ENCODE results near the gene CSGALNACT2. TPM values are rescaled to one million over a fixed set of nuclear protein-coding genes. Genes with fewer than 3 reads are reported as not detected.
A peak's percentile ranks its signal among the peaks of the same experiment; 100 is the strongest.

Gene CSGALNACT2
- total and polyA plus RNA-seq, 10 of the 15 experiments (the other 5 are each of a cell fraction or from before 2014, with no cell fraction given) = 2.5 to 12.6 (median 8.7) TPM

DNA sequence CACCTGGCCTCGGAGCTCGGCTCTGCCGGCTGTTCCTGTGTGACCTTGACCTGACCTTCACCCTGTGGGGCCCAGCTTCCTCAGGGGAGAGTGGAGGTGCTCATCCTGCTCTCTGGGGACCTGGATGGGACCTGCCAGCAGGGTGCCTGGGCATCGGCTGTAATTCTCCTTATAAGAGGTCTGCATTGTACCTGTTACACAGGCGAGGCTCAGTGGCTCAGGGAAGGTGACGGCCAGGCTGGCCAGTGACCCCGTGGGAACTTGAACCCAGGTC, 32.4 kb upstream of the CSGALNACT2 start:
- 31% methylated on average over 7 of the region's 7 CpGs for WGBS (ENCODE audit: insufficient coverage, insufficient replicate concordance, low lambda C conversion rate, missing lambda C conversion rate)
- FAIRE-seq = no peak
- ATAC-seq = no peak
- Histone ChIP-seq H2AFZ (ENCODE audit: control insufficient read depth, low read depth, low read length) (no peak overlapping the region), H4K20me1 (ENCODE audit: control insufficient read depth, insufficient read depth) (no peaks in the 10 kb centered on the region; the same call in 1 of the 2 replicates), H3K9me3 (replicated peaks; ENCODE audit: control insufficient read depth, insufficient read depth, low read length) (no peaks in the 10 kb centered on the region), H3K4me2 (ENCODE audit: control insufficient read depth, insufficient read depth) (peak overlapping the region; percentile 93; the same call in 1 of the 2 replicates), H3K9ac (ENCODE audit: control insufficient read depth, insufficient read depth, low read length) (no peak overlapping the region), H3K79me2 (ENCODE audit: control insufficient read depth, insufficient read depth, low read length) (no peaks in the 10 kb centered on the region), H3K27ac (ENCODE audit: control insufficient read depth, insufficient read depth) (no peak overlapping the region), H3K36me3 (ENCODE audit: control insufficient read depth in 2 of 2, insufficient read depth in 2 of 2, low read length in 1 of 2) (no peaks in the 10 kb centered on the region), H3K27me3 (replicated peaks in 1 of 2; ENCODE audit: control insufficient read depth in 2 of 2, insufficient read depth in 2 of 2, low read length in 1 of 2) (peaks cover 4 to 5% of the 10 kb centered on the region in 2 experiments; a peak in 3 of 4 replicates), H3K4me3 (no peak overlapping the region), H3K4me1 (ENCODE audit: control insufficient read depth, insufficient read depth, low read length) (peaks cover 16% of the 10 kb centered on the region)
- intact Hi-C loops (cut with micrococcal nuclease; ENCODE audit: unreplicated experiment) (loop anchor here (2.0 to 10.0 kb wide), 2 partner anchors 239 to 311 kb away; no protein-coding TSS in a partner anchor), in situ Hi-C loops (cut with MboI) (loop anchor here (25.0 kb wide), 2 partner anchors 94 to 919 kb away; no protein-coding TSS in a partner anchor)
- ChIA-PET RAD21 (ENCODE audit: unreplicated experiment) (interaction anchor here (1.0 kb wide), 1 partner anchor 24 kb away, joined by 3 read pairs; no protein-coding TSS in a partner anchor), SMC1A (ENCODE audit: uncharacterized antibody, unreplicated experiment) (no interaction called here), CTCF (interaction anchor here (1.0 to 1.6 kb wide), 3 partner anchors 34 to 145 kb away, joined by 3 read pairs; no protein-coding TSS in a partner anchor), POLR2A (no interaction called here)
- TF ChIP-seq NR2F1 (conservative IDR thresholded peaks at IDR 0.05) (peak; percentile 65), ZNF217 (IDR thresholded peaks at IDR 0.05) (no peak)
- no peak for DNase-seq (ENCODE audit: low read depth, low spot score)
- no TSS peak for BruUV-seq (replicated peaks)

DNA sequence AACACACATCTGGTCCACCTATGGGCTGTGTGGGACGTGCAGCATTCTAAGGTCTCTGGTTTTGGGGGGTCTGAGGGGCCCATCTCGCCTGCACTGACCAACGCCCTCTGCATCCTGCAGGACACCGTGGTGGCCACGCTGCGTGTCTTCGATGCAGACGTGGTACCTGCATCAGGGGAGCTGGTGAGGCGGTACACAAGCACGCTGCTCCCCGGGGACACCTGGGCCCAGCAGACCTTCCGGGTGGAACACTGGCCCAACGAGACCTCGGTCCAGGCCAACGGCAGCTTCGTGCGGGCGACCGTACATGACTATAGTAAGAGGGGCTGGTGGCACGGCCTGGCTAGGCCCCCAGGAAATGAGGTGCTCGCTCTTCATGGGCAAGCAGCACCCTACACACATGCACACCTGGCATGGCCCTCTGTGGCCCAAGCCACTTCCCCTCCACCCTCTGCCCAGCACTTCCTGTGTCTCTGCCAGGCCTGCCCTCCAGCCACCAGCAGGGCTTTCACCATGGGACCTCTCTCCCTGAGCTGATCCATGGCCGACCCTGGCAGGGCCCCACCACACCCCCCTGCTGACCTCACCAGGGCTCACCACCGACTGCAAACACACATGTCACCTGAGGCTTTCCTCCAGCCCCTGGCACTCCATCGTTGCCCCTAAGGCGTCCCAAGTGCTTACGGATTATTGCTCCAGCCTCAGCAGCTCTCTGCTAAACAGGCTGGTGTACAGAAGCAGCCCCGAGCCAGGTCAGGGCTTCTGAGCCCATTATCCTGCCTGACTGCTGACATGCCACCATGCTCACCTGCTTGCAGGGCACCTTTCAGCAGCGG, 31.8 kb upstream of the CSGALNACT2 start:
- Histone ChIP-seq H3K9ac (ENCODE audit: control insufficient read depth, insufficient read depth, low read length) (no peak overlapping the region), H3K9me3 (replicated peaks; ENCODE audit: control insufficient read depth, insufficient read depth, low read length) (no peaks in the 10 kb centered on the region), H3K27ac (ENCODE audit: control insufficient read depth, insufficient read depth) (no peak overlapping the region), H3K27me3 (replicated peaks in 1 of 2; ENCODE audit: control insufficient read depth in 2 of 2, insufficient read depth in 2 of 2, low read length in 1 of 2) (peaks cover 4 to 5% of the 10 kb centered on the region in 2 experiments; a peak in 3 of 4 replicates), H3K4me3 (no peak overlapping the region), H3K4me2 (ENCODE audit: control insufficient read depth, insufficient read depth) (no peak overlapping the region), H3K4me1 (ENCODE audit: control insufficient read depth, insufficient read depth, low read length) (peaks cover 16% of the 10 kb centered on the region), H3K79me2 (ENCODE audit: control insufficient read depth, insufficient read depth, low read length) (no peaks in the 10 kb centered on the region), H4K20me1 (ENCODE audit: control insufficient read depth, insufficient read depth) (no peaks in the 10 kb centered on the region; the same call in 1 of the 2 replicates), H2AFZ (ENCODE audit: control insufficient read depth, low read depth, low read length) (no peak overlapping the region), H3K36me3 (ENCODE audit: control insufficient read depth in 2 of 2, insufficient read depth in 2 of 2, low read length in 1 of 2) (no peaks in the 10 kb centered on the region)
- 31% methylated on average over 28 of the region's 28 CpGs for WGBS (ENCODE audit: insufficient coverage, insufficient replicate concordance, low lambda C conversion rate, missing lambda C conversion rate)
- no TSS peak for BruUV-seq (replicated peaks)
- intact Hi-C loops (cut with micrococcal nuclease; ENCODE audit: unreplicated experiment) (loop anchor here (10.0 kb wide), 1 partner anchor 312 kb away; no protein-coding TSS in a partner anchor), in situ Hi-C loops (cut with MboI) (loop anchor here (25.0 kb wide), 2 partner anchors 94 to 919 kb away; no protein-coding TSS in a partner anchor)
- RAD21 ChIA-PET (ENCODE audit: unreplicated experiment) = interaction anchor here (1.0 kb wide), 1 partner anchor 23 kb away, joined by 3 read pairs; no protein-coding TSS in a partner anchor
- FAIRE-seq = no peak
- SMC1A ChIA-PET (ENCODE audit: uncharacterized antibody, unreplicated experiment) = no interaction called here
- ATAC-seq = no peak
- DNase-seq (ENCODE audit: low read depth, low spot score) = no peak
- POLR2A ChIA-PET = no interaction called here
- CTCF ChIA-PET = interaction anchor here (1.0 to 1.6 kb wide), 2 partner anchors 99 to 144 kb away, joined by 3 read pairs; no protein-coding TSS in a partner anchor
- TF ChIP-seq, protein P1, sequence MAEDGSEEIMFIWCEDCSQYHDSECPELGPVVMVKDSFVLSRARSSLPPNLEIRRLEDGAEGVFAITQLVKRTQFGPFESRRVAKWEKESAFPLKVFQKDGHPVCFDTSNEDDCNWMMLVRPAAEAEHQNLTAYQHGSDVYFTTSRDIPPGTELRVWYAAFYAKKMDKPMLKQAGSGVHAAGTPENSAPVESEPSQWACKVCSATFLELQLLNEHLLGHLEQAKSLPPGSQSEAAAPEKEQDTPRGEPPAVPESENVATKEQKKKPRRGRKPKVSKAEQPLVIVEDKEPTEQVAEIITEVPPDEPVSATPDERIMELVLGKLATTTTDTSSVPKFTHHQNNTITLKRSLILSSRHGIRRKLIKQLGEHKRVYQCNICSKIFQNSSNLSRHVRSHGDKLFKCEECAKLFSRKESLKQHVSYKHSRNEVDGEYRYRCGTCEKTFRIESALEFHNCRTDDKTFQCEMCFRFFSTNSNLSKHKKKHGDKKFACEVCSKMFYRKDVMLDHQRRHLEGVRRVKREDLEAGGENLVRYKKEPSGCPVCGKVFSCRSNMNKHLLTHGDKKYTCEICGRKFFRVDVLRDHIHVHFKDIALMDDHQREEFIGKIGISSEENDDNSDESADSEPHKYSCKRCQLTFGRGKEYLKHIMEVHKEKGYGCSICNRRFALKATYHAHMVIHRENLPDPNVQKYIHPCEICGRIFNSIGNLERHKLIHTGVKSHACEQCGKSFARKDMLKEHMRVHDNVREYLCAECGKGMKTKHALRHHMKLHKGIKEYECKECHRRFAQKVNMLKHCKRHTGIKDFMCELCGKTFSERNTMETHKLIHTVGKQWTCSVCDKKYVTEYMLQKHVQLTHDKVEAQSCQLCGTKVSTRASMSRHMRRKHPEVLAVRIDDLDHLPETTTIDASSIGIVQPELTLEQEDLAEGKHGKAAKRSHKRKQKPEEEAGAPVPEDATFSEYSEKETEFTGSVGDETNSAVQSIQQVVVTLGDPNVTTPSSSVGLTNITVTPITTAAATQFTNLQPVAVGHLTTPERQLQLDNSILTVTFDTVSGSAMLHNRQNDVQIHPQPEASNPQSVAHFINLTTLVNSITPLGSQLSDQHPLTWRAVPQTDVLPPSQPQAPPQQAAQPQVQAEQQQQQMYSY (CRISPR knock-in tag; IDR thresholded peaks at IDR 0.05) = no peak
- TF ChIP-seq SREBF2 (IDR thresholded peaks at IDR 0.05; ENCODE audit: low read length) (no peak), CBFB (IDR thresholded peaks at IDR 0.05; ENCODE audit: low read depth) (no peak), POLR2AphosphoS5 (IDR thresholded peaks at IDR 0.05; ENCODE audit: low read length) (no peak), WRNIP1 (IDR thresholded peaks at IDR 0.05; ENCODE audit: borderline replicate concordance, low read depth, low read length) (no peak), HDAC6 (IDR thresholded peaks at IDR 0.05; ENCODE audit: unreplicated experiment) (no peak), ETV6 (conservative IDR thresholded peaks at IDR 0.05 in 1 of 2, IDR thresholded peaks at IDR 0.05 in 1 of 2; ENCODE audit: borderline replicate concordance in 1 of 2, low read depth in 1 of 2) (no peak)
- TF ChIP-seq, protein P2, sequence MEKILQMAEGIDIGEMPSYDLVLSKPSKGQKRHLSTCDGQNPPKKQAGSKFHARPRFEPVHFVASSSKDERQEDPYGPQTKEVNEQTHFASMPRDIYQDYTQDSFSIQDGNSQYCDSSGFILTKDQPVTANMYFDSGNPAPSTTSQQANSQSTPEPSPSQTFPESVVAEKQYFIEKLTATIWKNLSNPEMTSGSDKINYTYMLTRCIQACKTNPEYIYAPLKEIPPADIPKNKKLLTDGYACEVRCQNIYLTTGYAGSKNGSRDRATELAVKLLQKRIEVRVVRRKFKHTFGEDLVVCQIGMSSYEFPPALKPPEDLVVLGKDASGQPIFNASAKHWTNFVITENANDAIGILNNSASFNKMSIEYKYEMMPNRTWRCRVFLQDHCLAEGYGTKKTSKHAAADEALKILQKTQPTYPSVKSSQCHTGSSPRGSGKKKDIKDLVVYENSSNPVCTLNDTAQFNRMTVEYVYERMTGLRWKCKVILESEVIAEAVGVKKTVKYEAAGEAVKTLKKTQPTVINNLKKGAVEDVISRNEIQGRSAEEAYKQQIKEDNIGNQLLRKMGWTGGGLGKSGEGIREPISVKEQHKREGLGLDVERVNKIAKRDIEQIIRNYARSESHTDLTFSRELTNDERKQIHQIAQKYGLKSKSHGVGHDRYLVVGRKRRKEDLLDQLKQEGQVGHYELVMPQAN (conservative IDR thresholded peaks at IDR 0.05) = no peak
